GM21360 (cell line): ENCODE results near the gene DOCK3.
"Not testable (repeated sequence)": the region's sequence is repeated elsewhere in the genome, so short reads cannot be mapped to it uniquely, and the experiment has no call there.

Experiments
- ATAC-seq: cut with Tn5 transposase; IDR thresholded peaks from one replicate; pipeline ENCODE4 v1.9.1; 2021; ENCODE audit warnings: mild to moderate bottlenecking, moderate library complexity; ENCODE audit not compliant: unreplicated experiment

DOCK3 gene

GRCh38 chr3:51382076-51382745 lies 707.5 kb downstream of the DOCK3 start:
- ATAC-seq = no peak

GRCh38 chr3:51382947-51383578 lies 708.3 kb downstream of the DOCK3 start:
- ATAC-seq = no peak

- ATAC-seq = peak; percentile 6
Observed at GRCh38 chr3:51384055-51384725, 709.5 kb downstream of the DOCK3 start.

DNA sequence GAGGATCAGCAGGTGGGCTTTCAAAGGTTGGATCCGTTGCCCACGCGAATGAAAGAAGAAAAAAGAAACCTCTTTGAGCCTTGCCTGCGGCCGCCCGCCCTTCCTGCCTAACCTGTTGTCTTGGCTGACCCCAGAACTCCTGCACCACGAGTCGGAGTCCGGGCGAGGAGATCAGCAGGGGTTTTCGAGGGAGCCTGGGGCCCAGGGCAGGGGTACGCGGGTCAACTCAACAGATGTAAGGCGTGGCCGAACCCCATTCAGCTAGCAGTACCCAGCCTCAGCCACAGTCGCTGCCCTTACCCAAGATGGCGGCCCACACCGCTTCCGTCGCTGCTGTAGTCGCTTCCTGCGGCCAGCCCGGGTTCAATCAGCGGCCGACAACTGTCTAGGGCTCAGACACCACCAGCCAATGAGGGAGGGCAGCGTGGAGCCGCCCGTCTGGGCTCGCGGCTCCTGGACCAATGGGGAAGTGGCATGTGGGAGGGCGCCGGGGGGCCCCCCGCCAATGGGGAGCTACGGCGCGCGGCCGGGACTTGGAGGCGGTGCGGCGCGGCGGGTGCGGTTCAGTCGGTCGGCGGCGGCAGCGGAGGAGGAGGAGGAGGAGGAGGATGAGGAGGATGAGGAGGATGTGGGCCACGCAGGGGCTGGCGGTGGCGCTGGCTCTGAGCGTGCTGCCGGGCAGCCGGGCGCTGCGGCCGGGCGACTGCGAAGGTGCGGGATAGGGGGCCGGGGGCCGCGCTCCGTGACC lies 710.2 kb downstream of the DOCK3 start, which contains the start of gene MANF:
Gene MANF (plus strand): TSS at position 566 of the 748 bp plus-strand sequence. CDS start 52 bp downstream, at position 618.
- peak; percentile 94 for ATAC-seq

- ATAC-seq = no peak
Observed at GRCh38 chr3:51385621-51386091, 710.9 kb downstream of the DOCK3 start.

DNA sequence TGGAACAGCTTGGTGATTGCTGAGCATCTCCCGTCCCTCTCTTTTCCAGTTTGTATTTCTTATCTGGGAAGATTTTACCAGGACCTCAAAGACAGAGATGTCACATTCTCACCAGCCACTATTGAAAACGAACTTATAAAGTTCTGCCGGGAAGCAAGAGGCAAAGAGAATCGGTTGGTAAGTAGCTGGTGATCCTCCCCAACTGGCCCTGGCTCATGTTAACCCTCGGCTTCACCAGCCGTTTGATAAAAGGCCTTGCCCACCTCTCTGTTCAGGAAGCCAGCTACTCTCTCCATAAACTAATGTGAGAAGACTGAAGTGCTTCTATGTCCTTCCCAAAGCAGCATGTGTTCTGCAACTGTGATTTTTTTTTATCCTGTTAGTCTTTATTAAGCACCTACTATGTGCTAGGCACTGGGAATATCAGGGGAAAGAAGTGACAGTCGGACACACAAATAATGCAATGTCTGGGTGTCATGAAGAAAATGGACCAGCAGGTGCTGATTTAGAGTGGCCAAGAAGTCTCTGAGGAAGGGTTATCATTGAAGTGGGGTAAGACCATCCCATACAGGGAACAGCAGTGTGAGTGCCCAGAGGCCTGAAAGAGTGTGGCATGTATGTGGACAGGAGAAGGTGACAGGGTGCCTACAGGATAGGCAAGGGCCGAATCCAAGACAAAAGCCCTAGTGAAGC lies 711.6 kb downstream of the DOCK3 start:
- no peak for ATAC-seq

DNA sequence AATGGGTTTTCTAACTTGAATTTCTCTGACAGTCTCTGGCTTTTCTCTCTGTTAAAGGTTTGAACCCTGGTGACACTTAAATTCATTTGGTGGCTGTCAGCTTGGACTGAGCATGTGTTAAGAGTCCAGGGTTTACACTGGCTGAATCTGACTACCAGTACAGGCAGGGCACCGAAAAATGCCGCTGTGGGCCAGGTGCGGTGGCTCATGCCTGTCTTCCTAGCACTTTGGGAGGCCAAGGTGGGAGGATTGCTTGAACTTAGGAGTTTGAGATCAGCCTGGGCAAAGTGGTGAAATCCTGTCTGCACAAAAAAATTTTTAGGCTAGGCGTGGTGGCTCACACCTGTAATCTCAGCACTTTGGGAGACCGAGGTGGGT lies 712.1 kb downstream of the DOCK3 start:
- no peak for ATAC-seq

GRCh38 chr3:51387281-51387680 lies 712.6 kb downstream of the DOCK3 start:
- not testable (repeated sequence) for ATAC-seq

DNA sequence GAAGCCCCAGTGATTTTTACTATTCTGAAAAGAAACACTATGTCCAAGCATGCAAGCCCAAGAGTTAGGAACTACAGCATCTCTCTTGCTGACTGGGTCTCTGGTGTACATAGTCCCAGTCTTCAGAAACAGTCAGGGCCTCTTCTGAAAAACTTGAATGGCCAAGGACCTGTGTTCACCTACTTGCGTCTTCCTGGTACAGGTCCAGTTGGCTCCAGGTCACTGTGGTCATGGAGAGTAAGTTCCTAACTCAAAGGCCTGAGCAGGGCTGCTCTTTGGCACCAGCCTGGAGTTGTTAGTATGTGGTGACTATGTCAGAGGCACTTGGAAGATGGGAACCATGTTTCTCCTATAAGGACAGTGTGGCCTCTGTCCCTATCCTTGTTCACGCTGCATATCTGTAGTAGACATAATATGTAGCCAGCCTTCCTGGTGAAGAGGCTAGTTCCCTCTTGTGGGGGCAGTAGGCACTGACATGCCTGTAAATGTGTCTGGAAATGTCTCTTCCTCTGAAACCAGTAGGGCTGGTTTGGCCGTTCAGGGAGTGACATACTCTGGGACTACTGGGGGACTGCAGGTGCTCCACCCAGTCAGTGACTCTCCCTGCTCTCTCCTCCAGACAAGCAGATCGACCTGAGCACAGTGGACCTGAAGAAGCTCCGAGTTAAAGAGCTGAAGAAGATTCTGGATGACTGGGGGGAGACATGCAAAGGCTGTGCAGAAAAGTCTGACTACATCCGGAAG lies 713.7 kb downstream of the DOCK3 start:
- ATAC-seq = no peak

GRCh38 chr3:51389423-51390183 lies 714.9 kb downstream of the DOCK3 start:
- ATAC-seq = no peak

DNA sequence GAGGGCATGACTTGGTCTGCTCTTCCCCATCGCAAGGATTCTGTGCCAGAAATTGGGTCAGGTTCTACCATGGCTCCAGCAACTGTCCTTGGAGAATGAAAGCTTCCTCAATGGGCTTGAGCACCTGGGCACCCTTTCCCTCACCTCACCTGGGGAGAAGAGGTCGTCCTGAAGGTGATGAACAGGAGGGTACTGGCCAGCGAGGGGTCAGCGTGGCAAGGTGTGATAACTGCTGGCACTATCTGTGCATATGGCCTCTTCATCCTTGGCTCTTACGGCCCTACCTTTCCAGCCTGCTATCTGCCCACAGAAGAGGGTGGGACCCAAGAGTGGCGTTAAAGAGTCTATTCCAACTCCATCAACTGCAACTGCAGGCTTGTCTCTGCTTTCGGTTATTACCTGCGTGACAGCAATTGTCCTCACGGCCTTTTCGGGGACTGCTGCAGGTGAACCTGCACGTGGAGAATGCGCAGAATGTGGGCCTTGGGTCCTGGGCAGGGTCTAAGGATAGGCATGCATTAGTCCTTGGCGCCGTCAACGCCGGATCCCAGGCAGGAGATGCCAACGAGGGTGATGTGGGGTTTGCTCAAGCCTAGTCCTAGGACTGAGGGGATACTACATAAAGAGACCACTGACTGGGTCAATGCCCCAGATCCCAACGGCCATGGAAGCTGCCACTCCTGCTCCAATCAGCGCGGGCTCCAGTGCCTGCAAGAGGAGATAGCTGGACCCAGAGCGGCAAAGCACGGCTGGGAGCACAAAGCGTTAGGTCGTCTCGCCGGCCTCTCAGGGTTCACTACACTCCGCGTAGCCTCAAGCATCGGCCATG lies 715.7 kb downstream of the DOCK3 start:
- no peak for ATAC-seq

DNA sequence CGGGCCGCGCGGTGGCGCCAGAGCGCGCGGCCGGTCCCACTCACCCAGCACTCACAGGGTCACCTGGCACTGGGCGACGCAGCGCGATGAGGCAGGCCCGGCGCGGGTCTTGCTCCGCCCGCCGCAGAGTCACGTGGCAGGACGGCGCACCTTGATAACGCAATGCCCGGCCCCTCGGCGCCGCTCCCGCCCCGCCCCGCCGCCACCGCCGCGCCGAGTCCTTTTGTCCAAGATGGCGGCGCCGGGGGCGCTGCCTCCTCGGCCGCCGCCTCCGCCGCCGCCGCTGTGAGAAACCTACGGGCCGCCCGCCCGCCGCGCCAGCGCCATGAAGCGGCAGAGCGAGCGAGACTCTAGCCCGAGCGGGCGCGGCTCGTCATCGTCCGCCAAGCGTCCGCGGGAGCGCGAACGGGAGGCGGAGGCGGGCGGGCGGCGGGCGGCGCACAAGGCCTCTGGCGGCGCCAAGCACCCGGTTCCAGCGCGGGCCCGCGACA lies 716.4 kb downstream of the DOCK3 start, which contains the start of gene RBM15B:
Gene RBM15B (plus strand): TSS at position 211 of the 491 bp plus-strand sequence. CDS start 115 bp downstream, at position 326.
- peak; percentile 83 for ATAC-seq

DNA sequence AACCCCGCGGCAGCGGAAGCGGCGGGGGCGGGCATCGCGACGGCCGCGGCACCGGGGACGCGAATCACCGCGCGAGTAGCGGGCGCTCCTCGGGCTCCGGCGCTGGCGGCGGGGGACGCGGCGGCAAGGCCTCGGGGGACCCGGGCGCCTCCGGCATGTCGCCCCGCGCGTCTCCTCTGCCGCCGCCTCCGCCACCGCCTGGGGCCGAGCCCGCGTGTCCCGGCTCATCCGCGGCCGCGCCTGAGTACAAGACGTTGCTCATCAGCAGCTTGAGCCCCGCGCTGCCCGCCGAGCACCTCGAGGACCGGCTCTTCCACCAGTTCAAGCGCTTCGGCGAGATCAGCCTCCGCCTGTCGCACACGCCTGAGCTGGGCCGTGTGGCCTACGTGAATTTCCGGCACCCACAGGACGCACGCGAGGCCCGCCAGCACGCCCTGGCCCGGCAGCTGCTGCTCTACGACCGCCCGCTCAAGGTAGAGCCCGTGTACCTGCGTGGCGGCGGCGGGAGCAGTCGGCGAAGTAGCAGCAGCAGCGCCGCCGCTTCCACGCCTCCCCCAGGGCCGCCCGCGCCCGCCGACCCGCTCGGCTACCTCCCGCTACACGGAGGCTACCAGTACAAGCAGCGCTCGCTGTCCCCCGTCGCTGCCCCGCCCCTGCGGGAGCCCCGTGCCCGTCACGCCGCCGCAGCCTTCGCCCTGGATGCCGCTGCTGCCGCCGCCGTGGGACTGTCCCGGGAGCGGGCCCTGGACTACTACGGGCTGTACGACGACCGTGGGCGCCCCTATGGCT lies 717.0 kb downstream of the DOCK3 start:
- peak; percentile 10 for ATAC-seq

GRCh38 chr3:51392355-51393133 lies 717.8 kb downstream of the DOCK3 start:
- ATAC-seq = no peak

- no peak for ATAC-seq
Observed at GRCh38 chr3:51393134-51393495, 718.4 kb downstream of the DOCK3 start.

GRCh38 chr3:51393564-51393963 lies 718.8 kb downstream of the DOCK3 start:
- ATAC-seq = no peak
